PC-9 (cell line): Measurements from ENCODE around the gene HOXD10.

Experiments used
- EZH2 ChIP-seq: fragments of 200-600 bp; sonication (generic); IDR thresholded peaks from 2 replicates; pipeline ENCODE4 v1.8.0; 2017; ENCODE audit warnings: antibody characterized with exemption, low read depth
- TF ChIP-seq, protein P1 (sequence below): fragments of 200-600 bp; sonication (generic); conservative IDR thresholded peaks from 2 replicates; pipeline ENCODE4 v1.6.1; 2017; ENCODE audit warnings: mixed run types, antibody characterized with exemption, mild to moderate bottlenecking, moderate library complexity

GRCh38 chr2:176128982-176129796, 12.6 kb downstream of the HOXD10 start, which contains the start of gene HOXD8:
- no peak for TF ChIP-seq EZH2
- TF ChIP-seq, protein P1, sequence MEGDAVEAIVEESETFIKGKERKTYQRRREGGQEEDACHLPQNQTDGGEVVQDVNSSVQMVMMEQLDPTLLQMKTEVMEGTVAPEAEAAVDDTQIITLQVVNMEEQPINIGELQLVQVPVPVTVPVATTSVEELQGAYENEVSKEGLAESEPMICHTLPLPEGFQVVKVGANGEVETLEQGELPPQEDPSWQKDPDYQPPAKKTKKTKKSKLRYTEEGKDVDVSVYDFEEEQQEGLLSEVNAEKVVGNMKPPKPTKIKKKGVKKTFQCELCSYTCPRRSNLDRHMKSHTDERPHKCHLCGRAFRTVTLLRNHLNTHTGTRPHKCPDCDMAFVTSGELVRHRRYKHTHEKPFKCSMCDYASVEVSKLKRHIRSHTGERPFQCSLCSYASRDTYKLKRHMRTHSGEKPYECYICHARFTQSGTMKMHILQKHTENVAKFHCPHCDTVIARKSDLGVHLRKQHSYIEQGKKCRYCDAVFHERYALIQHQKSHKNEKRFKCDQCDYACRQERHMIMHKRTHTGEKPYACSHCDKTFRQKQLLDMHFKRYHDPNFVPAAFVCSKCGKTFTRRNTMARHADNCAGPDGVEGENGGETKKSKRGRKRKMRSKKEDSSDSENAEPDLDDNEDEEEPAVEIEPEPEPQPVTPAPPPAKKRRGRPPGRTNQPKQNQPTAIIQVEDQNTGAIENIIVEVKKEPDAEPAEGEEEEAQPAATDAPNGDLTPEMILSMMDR = no peak
